ENCODE data around the gene AZIN2.

Gene AZIN2

DNA sequence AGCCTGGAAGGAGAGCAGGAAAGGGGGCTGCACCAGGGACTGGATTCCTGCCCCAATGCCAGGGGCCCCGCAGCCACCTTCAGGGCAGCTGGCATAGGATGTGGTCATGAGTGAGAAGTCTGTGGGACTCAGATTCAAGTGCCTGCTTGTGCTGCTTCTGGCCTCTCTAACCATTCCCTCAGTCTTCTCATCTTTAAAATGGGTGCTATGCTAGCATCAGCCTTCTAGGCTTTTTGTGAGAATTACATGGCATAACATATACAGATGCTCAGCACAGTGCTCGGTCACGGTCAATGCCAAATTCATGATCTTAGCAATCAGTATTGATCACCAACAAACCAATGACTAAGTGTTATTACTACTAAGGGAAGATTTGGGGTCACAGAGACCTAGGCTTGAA, 77.4 kb downstream of the AZIN2 start:
- Histone ChIP-seq H3K4me3 (ENCODE audit: low read length) (no peak overlapping the region), H3K4me1 (ENCODE audit: insufficient read depth, low read length) (peaks cover 20% of the 10 kb centered on the region), H3K9me3 (ENCODE audit: insufficient read depth, low read depth, low read length) (no peaks in the 10 kb centered on the region), H3K27me3 (ENCODE audit: insufficient read depth, low read length) (no peaks in the 10 kb centered on the region), H3K36me3 (ENCODE audit: insufficient read depth, low read length) (peaks cover 6% of the 10 kb centered on the region; the same call in 1 of the 2 replicates), H3K27ac (ENCODE audit: low read depth, low read length) (no peak overlapping the region), H3K9ac (ENCODE audit: low read depth, low read length) (no peak overlapping the region)
- WGBS, result 91% methylated on average over 3 of the region's 3 CpGs

DNA sequence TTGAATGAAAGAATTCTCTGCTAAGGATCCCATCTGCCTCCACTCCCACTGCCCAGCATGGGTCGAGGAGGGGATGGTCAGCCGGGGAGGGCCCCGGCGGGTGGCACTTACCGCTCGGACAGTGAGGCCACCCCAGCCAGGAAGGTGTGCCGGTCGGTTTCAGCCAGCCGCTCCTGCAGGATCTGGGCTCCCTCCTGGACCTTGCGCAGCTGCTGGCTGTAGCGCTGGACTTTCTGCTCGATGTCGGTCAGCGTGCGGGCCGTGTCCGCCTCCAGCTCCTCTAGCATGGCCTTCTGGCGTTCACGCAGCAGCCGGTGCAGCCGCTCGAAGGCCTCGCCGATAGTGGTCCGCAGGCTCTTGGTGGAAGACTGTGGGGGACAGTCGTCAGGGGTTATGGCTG, 78.6 kb downstream of the AZIN2 start:
- H3K27ac ChIP-seq (ENCODE audit: low read depth, low read length), result no peak overlapping the region
- no peaks in the 10 kb centered on the region for H3K9me3 ChIP-seq (ENCODE audit: insufficient read depth, low read depth, low read length)
- 96% methylated on average over 26 of the region's 26 CpGs for WGBS
- H3K4me1 ChIP-seq (ENCODE audit: insufficient read depth, low read length), result peaks cover 24% of the 10 kb centered on the region
- no peaks in the 10 kb centered on the region for H3K27me3 ChIP-seq (ENCODE audit: insufficient read depth, low read length)
- H3K4me3 ChIP-seq (ENCODE audit: low read length), result no peak overlapping the region
- no peak overlapping the region for H3K9ac ChIP-seq (ENCODE audit: low read depth, low read length)
- H3K36me3 ChIP-seq (ENCODE audit: insufficient read depth, low read length), result peaks cover 6% of the 10 kb centered on the region; the same call in 1 of the 2 replicates

DNA sequence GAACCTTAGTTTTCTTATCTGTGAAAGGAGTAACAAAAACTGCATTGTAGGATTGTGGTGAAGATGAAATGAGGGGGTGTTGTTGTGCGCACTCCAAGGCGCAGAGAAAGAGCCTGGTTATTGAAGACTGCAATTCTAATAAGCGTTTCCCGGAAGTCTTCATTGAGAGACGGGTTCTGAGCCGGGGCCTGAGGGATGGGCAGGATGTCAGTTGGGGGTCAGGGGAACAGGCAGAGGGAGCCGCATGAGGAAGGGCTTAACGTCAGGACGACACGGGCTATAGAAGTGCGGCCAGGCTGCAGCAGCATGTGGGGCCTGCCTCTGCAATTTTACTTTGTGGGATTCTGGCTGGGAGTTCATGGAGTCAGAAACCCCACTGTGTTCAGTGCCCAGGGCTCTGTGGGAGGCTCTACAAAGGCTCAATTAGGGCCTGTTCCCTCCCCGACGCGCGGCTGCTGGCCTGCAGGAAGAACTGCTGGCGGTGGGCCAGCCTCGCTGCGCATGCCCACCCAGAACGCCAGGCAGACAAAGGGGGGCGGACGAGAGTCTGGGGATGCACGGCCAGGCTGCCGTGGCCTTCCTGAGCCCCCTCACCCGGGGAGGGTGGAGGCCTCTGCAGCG, 80.2 kb downstream of the AZIN2 start:
- Histone ChIP-seq H3K4me1 (ENCODE audit: insufficient read depth, low read length) (peaks cover 25% of the 10 kb centered on the region), H3K9ac (ENCODE audit: low read depth, low read length) (no peak overlapping the region), H3K27me3 (ENCODE audit: insufficient read depth, low read length) (no peaks in the 10 kb centered on the region), H3K9me3 (ENCODE audit: insufficient read depth, low read depth, low read length) (no peaks in the 10 kb centered on the region), H3K36me3 (ENCODE audit: insufficient read depth, low read length) (peaks cover 6% of the 10 kb centered on the region; the same call in 1 of the 2 replicates), H3K27ac (ENCODE audit: low read depth, low read length) (no peak overlapping the region), H3K4me3 (ENCODE audit: low read length) (no peak overlapping the region)
- 51% methylated on average over 25 of the region's 25 CpGs for WGBS

DNA sequence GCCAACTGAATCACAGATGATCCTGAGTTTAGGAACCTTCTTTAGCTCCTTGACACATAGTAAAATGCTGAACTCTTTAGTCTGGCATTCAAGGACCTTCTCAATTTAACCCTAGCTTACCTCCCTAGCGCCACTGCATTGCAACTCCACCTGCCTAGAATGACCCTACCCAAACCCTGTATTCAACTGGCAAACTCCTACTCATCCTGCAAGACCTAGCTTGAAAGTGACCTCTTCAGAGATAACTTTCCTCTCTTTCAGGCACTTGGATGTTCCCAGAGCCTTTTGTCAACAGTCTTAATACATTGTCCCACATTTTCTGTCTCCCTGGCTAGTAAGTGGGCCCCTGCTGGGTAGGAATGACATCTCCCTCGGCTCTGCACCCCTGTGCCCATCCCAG, 81.2 kb downstream of the AZIN2 start:
- H3K4me1 ChIP-seq (ENCODE audit: insufficient read depth, low read length), result peaks cover 25% of the 10 kb centered on the region
- H3K9ac ChIP-seq (ENCODE audit: low read depth, low read length), result no peak overlapping the region
- no peak overlapping the region for H3K27ac ChIP-seq (ENCODE audit: low read depth, low read length)
- H3K36me3 ChIP-seq (ENCODE audit: insufficient read depth, low read length), result peaks cover 9% of the 10 kb centered on the region
- WGBS, result 86% methylated on average over 2 of the region's 2 CpGs
- H3K4me3 ChIP-seq (ENCODE audit: low read length), result no peak overlapping the region
- no peaks in the 10 kb centered on the region for H3K27me3 ChIP-seq (ENCODE audit: insufficient read depth, low read length)
- no peaks in the 10 kb centered on the region for H3K9me3 ChIP-seq (ENCODE audit: insufficient read depth, low read depth, low read length)

DNA sequence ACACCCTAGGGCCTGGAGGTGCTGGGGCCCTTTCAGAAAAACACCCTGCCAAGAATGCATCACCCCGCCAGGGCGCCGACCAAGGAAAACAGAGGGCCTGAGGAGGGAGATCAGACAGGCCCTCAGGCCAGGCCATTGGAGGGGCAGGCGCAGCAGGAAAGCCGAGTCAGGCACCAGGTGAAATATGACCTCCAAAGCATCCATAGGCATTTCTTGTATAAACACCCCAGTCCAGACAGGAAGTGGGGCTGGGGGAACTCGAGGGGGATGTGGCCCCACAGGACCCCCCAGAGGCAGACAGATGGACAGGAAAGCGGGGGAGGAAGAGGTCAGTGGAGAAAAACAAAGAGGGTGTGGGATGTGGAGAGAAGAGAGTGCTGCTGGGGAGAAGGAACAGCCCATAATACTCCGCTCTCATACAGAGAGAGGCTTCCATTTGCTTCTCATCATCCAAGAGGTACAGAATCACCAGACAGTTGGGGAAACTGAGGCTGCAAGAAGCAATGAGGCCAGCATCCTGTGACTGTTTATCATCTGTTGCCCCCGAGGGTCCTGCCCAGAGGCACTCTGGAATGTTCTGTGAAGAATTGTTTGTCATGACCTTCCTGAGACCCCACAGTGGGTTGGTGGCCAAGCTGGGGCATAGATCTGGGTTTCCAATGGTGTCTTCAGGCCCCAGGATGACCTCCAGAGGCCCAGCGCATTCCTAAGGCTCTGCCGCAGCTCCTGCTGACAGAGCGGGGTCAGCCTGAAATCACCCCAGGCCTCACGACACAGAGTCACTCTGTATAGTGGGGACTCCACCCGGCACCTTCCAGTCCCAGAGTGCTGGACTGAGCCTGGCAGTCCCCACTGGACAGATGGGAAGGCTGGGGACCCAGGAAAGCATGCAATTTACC, 82.9 kb downstream of the AZIN2 start:
- peaks cover 5% of the 10 kb centered on the region; the same call in 1 of the 2 replicates for H3K36me3 ChIP-seq (ENCODE audit: insufficient read depth, low read length)
- H3K9me3 ChIP-seq (ENCODE audit: insufficient read depth, low read depth, low read length), result no peaks in the 10 kb centered on the region
- H3K27ac ChIP-seq (ENCODE audit: low read depth, low read length), result peak overlapping the region; percentile 20
- 74% methylated on average over 14 of the region's 14 CpGs for WGBS
- H3K4me3 ChIP-seq (ENCODE audit: low read length), result no peak overlapping the region
- peaks cover 25% of the 10 kb centered on the region for H3K4me1 ChIP-seq (ENCODE audit: insufficient read depth, low read length)
- H3K27me3 ChIP-seq (ENCODE audit: insufficient read depth, low read length), result no peaks in the 10 kb centered on the region
- H3K9ac ChIP-seq (ENCODE audit: low read depth, low read length), result no peak overlapping the region

DNA sequence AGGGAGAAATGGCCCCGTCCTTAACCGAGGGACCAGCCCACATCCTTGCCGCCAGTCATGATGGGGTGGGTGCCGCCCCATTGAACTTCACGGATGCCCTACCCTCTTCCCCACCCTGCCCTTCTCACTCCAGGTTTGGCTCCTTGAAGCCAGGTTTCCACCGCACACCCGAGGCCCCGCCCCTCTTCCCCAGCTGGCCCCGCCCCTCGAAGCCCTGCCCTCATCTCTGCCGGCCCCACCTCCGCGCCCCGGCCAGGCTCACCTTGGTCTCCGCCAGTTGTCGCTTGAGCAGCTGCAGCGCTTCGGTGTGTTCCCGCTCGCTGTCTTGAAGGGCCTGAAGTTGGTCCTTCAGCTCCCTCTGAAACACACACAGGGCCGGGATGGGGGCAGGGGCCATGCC, 84.3 kb downstream of the AZIN2 start:
- H3K27ac ChIP-seq (ENCODE audit: low read depth, low read length), result no peak overlapping the region
- WGBS, result 53% methylated on average over 21 of the region's 21 CpGs
- H3K36me3 ChIP-seq (ENCODE audit: insufficient read depth, low read length), result peaks cover 5% of the 10 kb centered on the region; the same call in 1 of the 2 replicates
- no peaks in the 10 kb centered on the region for H3K9me3 ChIP-seq (ENCODE audit: insufficient read depth, low read depth, low read length)
- no peaks in the 10 kb centered on the region for H3K27me3 ChIP-seq (ENCODE audit: insufficient read depth, low read length)
- H3K9ac ChIP-seq (ENCODE audit: low read depth, low read length), result no peak overlapping the region
- H3K4me1 ChIP-seq (ENCODE audit: insufficient read depth, low read length), result peaks cover 31% of the 10 kb centered on the region
- no peak overlapping the region for H3K4me3 ChIP-seq (ENCODE audit: low read length)

DNA sequence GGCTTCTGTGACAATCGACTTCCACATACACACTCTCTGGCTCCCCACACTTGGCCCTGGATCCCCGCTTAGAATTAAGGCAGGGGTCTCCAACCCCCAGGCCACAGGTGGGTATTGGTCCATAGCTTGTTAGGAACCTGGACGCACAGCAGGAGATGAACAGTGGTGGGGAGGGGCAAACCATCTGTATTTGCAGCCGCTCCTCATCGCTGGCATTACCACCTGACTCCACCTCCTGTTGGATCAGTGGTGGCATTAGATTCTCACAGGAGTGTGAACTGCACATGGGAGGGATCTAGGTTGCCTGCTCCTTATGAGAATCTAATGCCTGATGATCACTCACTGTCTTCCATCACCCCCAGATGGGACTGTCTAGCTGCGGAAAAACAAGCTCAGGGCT, 84.9 kb downstream of the AZIN2 start:
- no peak overlapping the region for H3K27ac ChIP-seq (ENCODE audit: low read depth, low read length)
- peaks cover 28% of the 10 kb centered on the region for H3K4me1 ChIP-seq (ENCODE audit: insufficient read depth, low read length)
- WGBS, result 92% methylated on average over 6 of the region's 6 CpGs
- H3K4me3 ChIP-seq (ENCODE audit: low read length), result no peak overlapping the region
- H3K27me3 ChIP-seq (ENCODE audit: insufficient read depth, low read length), result no peaks in the 10 kb centered on the region
- H3K9me3 ChIP-seq (ENCODE audit: insufficient read depth, low read depth, low read length), result no peaks in the 10 kb centered on the region
- no peak overlapping the region for H3K9ac ChIP-seq (ENCODE audit: low read depth, low read length)
- peaks cover 5% of the 10 kb centered on the region; the same call in 1 of the 2 replicates for H3K36me3 ChIP-seq (ENCODE audit: insufficient read depth, low read length)

DNA sequence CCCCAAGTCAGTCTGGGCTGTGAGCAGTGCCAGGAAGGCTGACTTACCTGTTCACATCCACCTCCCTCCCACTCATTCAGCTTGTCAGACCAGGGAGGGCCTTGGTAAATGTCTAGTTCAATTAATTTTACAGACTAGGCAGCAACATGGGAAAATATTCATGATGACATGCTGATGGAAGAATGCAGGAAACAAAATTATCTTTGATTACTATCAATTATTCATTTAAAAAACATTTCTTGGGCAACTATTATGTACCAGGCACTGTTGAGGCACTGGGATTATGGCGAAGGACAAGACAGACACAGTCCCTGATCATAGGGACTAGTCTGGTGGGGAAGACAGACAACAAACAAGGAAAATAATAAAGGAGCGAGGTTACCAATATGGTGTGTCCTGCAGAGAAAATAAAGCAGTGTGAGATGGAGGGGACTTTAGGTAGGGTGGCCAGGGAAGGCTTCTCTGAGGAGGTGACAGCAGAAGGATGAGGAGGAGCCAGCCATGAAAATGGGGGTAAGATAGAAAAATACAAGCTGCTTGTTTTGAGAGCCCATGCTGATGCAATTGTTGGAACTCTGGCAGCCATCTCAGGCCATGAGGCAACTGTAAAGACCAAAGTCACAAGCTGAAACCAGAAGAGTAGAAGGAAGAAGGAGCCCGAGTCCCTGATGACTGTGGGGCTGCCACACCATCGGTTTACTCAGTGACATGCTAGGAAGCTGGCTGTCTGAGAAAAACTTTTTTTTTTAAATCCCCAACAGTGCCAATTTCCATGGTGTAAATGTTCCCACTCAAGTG, 86.9 kb downstream of the AZIN2 start:
- Histone ChIP-seq H3K9me3 (ENCODE audit: insufficient read depth, low read depth, low read length) (no peaks in the 10 kb centered on the region), H3K27me3 (ENCODE audit: insufficient read depth, low read length) (no peaks in the 10 kb centered on the region), H3K36me3 (ENCODE audit: insufficient read depth, low read length) (peaks cover 5% of the 10 kb centered on the region; the same call in 1 of the 2 replicates), H3K27ac (ENCODE audit: low read depth, low read length) (no peak overlapping the region), H3K4me3 (ENCODE audit: low read length) (no peak overlapping the region), H3K4me1 (ENCODE audit: insufficient read depth, low read length) (peaks cover 23% of the 10 kb centered on the region), H3K9ac (ENCODE audit: low read depth, low read length) (no peak overlapping the region)
- 91% methylated on average over 4 of the region's 4 CpGs for WGBS

DNA sequence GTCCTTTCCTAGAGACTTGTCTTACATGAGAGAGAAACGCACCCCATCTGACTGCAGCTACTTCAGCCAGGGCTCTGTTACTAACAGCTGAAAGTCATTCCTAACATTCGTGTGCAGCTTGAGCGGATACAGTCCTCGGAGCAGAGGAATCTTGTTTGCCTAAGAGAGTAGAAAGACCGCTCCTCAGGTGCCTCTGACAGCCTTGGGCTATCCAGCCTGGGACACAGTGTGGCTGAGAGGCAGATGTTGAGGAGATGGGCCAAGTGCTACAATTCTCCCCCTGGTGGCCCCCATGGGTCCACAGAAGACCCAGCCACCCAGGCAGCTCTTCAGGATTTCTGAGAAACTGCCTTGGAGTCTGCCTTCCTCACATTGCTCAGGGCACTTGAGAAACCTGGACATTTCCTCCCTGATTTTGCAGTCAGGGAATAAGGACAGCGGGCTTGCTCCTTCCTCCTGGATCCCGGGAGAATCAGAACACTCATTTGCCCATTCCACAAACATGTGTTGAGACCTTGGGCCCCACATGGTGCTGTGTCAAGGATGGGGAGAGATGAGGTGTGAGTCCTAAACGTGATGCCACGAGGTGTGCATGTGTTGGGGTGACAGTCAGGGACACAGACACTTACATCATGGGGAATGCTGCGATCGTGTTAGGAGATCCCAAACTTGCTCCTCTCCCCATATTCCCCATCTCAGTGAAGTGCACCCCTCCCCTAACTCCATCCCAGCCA, 87.8 kb downstream of the AZIN2 start:
- Histone ChIP-seq H3K27me3 (ENCODE audit: insufficient read depth, low read length) (no peaks in the 10 kb centered on the region), H3K36me3 (ENCODE audit: insufficient read depth, low read length) (peaks cover 5% of the 10 kb centered on the region; the same call in 1 of the 2 replicates), H3K4me1 (ENCODE audit: insufficient read depth, low read length) (peaks cover 18% of the 10 kb centered on the region), H3K4me3 (ENCODE audit: low read length) (no peak overlapping the region), H3K9me3 (ENCODE audit: insufficient read depth, low read depth, low read length) (no peaks in the 10 kb centered on the region), H3K27ac (ENCODE audit: low read depth, low read length) (no peak overlapping the region), H3K9ac (ENCODE audit: low read depth, low read length) (no peak overlapping the region)
- WGBS, result 77% methylated on average over 11 of the region's 11 CpGs

DNA sequence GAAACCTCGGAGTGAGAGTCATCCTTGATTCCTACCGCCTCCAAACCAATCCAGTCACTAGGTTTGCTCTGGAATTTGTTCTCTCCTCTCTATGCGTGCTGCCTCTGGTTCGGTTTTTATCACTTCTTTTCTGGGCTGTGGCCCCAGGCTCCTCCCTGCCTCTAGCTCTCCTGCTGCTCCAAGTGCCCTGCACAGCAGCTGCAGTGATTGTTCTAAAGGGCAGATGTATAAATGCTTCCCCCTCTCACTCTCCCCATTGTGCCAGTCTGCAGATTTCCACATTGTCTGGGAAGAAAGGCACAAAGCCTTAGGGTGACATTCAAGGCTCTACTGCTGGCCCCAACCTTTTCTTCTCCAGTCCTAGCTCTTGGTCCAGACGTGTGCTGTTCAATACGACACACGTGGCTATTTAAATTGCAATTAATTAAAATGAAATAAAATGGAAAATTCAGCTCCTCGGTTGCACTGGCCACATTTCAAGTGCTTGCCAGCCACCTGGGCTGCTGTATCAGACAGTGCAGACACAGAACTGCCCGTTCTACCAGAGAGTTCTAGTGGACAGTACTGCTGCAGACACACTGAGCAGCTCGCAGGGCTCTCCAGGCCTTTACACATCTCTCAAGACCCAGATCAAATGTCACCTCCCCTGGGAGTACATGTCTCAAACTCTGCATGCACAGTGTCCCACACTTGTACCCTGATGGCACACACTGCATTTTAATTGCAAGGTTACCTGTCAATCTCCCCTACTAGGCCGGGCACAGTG, 88.5 kb downstream of the AZIN2 start:
- Histone ChIP-seq H3K27me3 (ENCODE audit: insufficient read depth, low read length) (no peaks in the 10 kb centered on the region), H3K36me3 (ENCODE audit: insufficient read depth, low read length) (peaks cover 5% of the 10 kb centered on the region; the same call in 1 of the 2 replicates), H3K9ac (ENCODE audit: low read depth, low read length) (no peak overlapping the region), H3K27ac (ENCODE audit: low read depth, low read length) (no peak overlapping the region), H3K4me3 (ENCODE audit: low read length) (no peak overlapping the region), H3K4me1 (ENCODE audit: insufficient read depth, low read length) (peaks cover 11% of the 10 kb centered on the region), H3K9me3 (ENCODE audit: insufficient read depth, low read depth, low read length) (no peaks in the 10 kb centered on the region)
- 71% methylated on average over 11 of the region's 11 CpGs for WGBS
